IMR-90 (cell line): Measurements from ENCODE around the gene SMAD7. TPM values are rescaled to one million over a fixed set of nuclear protein-coding genes. Genes with fewer than 3 reads are reported as not detected.
A peak's percentile ranks its signal among the peaks of the same experiment; 100 is the strongest.

ENCODE experiments used
- ATAC-seq: fragments of 200-7000 bp; cut with Tn5 transposase; 2 replicates; pipeline ENCODE4 v1.9.1; 2020; ENCODE audit warnings: low read depth, mild to moderate bottlenecking, moderate library complexity
- BruUV-seq: library from RNA; stranded (reverse); fragments of 400-500 nt; replicated peaks from 2 replicates; lab custom pipeline; 2021; lab: Mats Ljungman, UMichigan
- CTCF ChIA-PET: fragments of 300-600 bp; formaldehyde crosslinking; extraction: SDS; loops from one replicate; lab custom pipeline; 2021; ENCODE audit warnings: antibody characterized with exemption; lab: Yijun Ruan, JAX
- POLR2A ChIA-PET: fragments of 300-600 bp; sonication (Branson Sonifier 250); formaldehyde crosslinking; loops from one replicate; lab custom pipeline; 2022; ENCODE audit warnings: antibody characterized with exemption; ENCODE audit not compliant: unreplicated experiment; lab: Charles Lee
- DNase-seq: peaks from one replicate; pipeline ENCODE4 v3.0.0; 2013
- H2AFZ ChIP-seq: replicated peaks from 2 replicates; pipeline ENCODE3; 2013; ENCODE audit warnings: low read length, mild to moderate bottlenecking; ENCODE audit not compliant: poor library complexity
- H2AK5ac ChIP-seq: 2 replicates; pipeline ENCODE4 v1.6.1; 2013; ENCODE audit warnings: low read depth, low read length, inconsistent platforms
- H2AK9ac ChIP-seq: replicated peaks from 2 replicates; pipeline ENCODE3; 2013; ENCODE audit warnings: mild to moderate bottlenecking, low read depth, low read length, moderate library complexity; ENCODE audit not compliant: poor library complexity
- H2BK120ac ChIP-seq: 2 replicates; pipeline ENCODE4 v1.6.1; 2013; ENCODE audit warnings: low read depth, low read length, inconsistent platforms
- H2BK15ac ChIP-seq: 3 replicates; pipeline ENCODE4 v1.6.1; 2013; ENCODE audit warnings: low read depth, low read length, inconsistent platforms
- H2BK20ac ChIP-seq: 2 replicates; pipeline ENCODE4 v1.6.1; 2013; ENCODE audit warnings: low read depth, mild to moderate bottlenecking, inconsistent platforms, low read length, moderate library complexity
- H2BK5ac ChIP-seq: 2 replicates; pipeline ENCODE4 v1.6.1; 2013; ENCODE audit warnings: mild to moderate bottlenecking, low read depth, low read length, inconsistent platforms; ENCODE audit not compliant: poor library complexity, severe bottlenecking
- H3K14ac ChIP-seq: replicated peaks from 2 replicates; pipeline ENCODE4 v1.6.1; 2013; ENCODE audit warnings: low read depth, low read length, inconsistent platforms
- H3K18ac ChIP-seq: 2 replicates; pipeline ENCODE4 v1.6.1; 2013; ENCODE audit warnings: low read depth, low read length, control low read depth
- H3K23ac ChIP-seq: 2 replicates; pipeline ENCODE4 v1.6.1; 2013; ENCODE audit warnings: low read depth, low read length, inconsistent platforms
- H3K27ac ChIP-seq: 2 replicates; pipeline ENCODE4 v1.5.1; 2013; ENCODE audit warnings: mild to moderate bottlenecking, control low read depth, low read length; ENCODE audit not compliant: insufficient read depth
- H3K27me3 ChIP-seq: 2 replicates; pipeline ENCODE4 v1.6.1; 2013; ENCODE audit warnings: low read length; ENCODE audit not compliant: control insufficient read depth, insufficient read depth
- H3K36me3 ChIP-seq: 2 replicates; pipeline ENCODE4 v1.6.1; 2013; ENCODE audit warnings: low read length, mixed read lengths; ENCODE audit not compliant: control insufficient read depth, insufficient read depth
- H3K4ac ChIP-seq: 2 replicates; pipeline ENCODE4 v1.6.1; 2013; ENCODE audit warnings: low read depth, low read length, inconsistent platforms
- H3K4me1 ChIP-seq: 2 replicates; pipeline ENCODE4 v1.6.1; 2013; ENCODE audit warnings: low read length, mixed read lengths; ENCODE audit not compliant: control insufficient read depth, insufficient read depth
- H3K4me2 ChIP-seq: 2 replicates; pipeline ENCODE4 v1.6.1; 2013; ENCODE audit warnings: low read depth, mild to moderate bottlenecking, control low read depth, low read length, moderate library complexity
- H3K4me3 ChIP-seq: 2 replicates; pipeline ENCODE4 v1.5.1; 2013; ENCODE audit warnings: low read depth, mild to moderate bottlenecking, control low read depth, low read length, moderate library complexity; ENCODE audit not compliant: insufficient read depth
- H3K56ac ChIP-seq: 2 replicates; pipeline ENCODE4 v1.6.1; 2013; ENCODE audit warnings: low read length, inconsistent platforms; ENCODE audit not compliant: insufficient read depth; ENCODE audit errors: extremely low read depth
- H3K79me1 ChIP-seq, 2 experiments: 2 replicates each; pipeline ENCODE4 v1.6.1; 2013; ENCODE audit warnings: low read length in 2 of 2, inconsistent platforms in 1 of 2, low read depth in 1 of 2
- H3K9ac ChIP-seq: 2 replicates; pipeline ENCODE4 v1.6.1; 2013; ENCODE audit warnings: low read depth, low read length, control low read depth
- H3K9me1 ChIP-seq: 2 replicates; pipeline ENCODE4 v1.6.1; 2013; ENCODE audit warnings: low read length, inconsistent platforms; ENCODE audit not compliant: insufficient read depth
- H3K9me3 ChIP-seq: 2 replicates; pipeline ENCODE4 v1.6.1; 2013; ENCODE audit warnings: low read length; ENCODE audit not compliant: control insufficient read depth, insufficient read depth
- H4K20me1 ChIP-seq: 2 replicates; pipeline ENCODE4 v1.6.1; 2013; ENCODE audit warnings: low read length, inconsistent platforms; ENCODE audit not compliant: insufficient read depth
- H4K5ac ChIP-seq: 2 replicates; pipeline ENCODE4 v1.6.1; 2013; ENCODE audit warnings: mild to moderate bottlenecking, low read depth, low read length, control low read depth
- H4K8ac ChIP-seq, 2 experiments: 2 replicates each; pipeline ENCODE4 v1.6.1; 2013; ENCODE audit warnings: low read depth in 2 of 2, low read length in 2 of 2, control low read depth in 1 of 2, inconsistent platforms in 1 of 2
- H4K91ac ChIP-seq: 2 replicates; pipeline ENCODE4 v1.6.1; 2013; ENCODE audit warnings: low read depth, low read length, inconsistent platforms; ENCODE audit not compliant: insufficient read depth
- BHLHE40 ChIP-seq: fragments of 150-350 bp; IDR thresholded peaks from 2 replicates; pipeline ENCODE4 v1.6.1; 2016; ENCODE audit warnings: mild to moderate bottlenecking, low read depth, low read length
- CTCF ChIP-seq: conservative IDR thresholded peaks from 2 replicates; pipeline ENCODE4 v1.5.1; 2012; ENCODE audit warnings: mild to moderate bottlenecking, low read depth, low read length, improper control_type of control experiment
- MAZ ChIP-seq: IDR thresholded peaks from 2 replicates; pipeline ENCODE4 v1.6.1; 2012; ENCODE audit warnings: low read depth, mild to moderate bottlenecking, low read length, improper control_type of control experiment, moderate library complexity, borderline replicate concordance
- MXI1 ChIP-seq: IDR thresholded peaks from 2 replicates; pipeline ENCODE4 v1.6.1; 2012; ENCODE audit warnings: low read depth, mild to moderate bottlenecking, low read length, moderate library complexity, borderline replicate concordance
- POLR2A ChIP-seq: IDR thresholded peaks from 2 replicates; pipeline ENCODE4 v1.6.1; 2012; ENCODE audit warnings: mild to moderate bottlenecking, low read depth, low read length
- RFX5 ChIP-seq: IDR thresholded peaks from 2 replicates; pipeline ENCODE4 v1.8.0; 2012; ENCODE audit warnings: low read depth, mild to moderate bottlenecking, low read length, moderate library complexity
- SMC3 ChIP-seq: fragments of 150-350 bp; IDR thresholded peaks from 2 replicates; pipeline ENCODE4 v1.6.1; 2016; ENCODE audit warnings: low read depth, mild to moderate bottlenecking, antibody characterized with exemption, low read length, moderate library complexity
- WGBS, 2 experiments: methylation state at CpG; one replicate each; pipeline versions ENCODE4 v1.1.5 to v1.1.7; 2013; ENCODE audit warnings: missing lambda C conversion rate in 2 of 2; ENCODE audit not compliant: insufficient read length in 1 of 2; ENCODE audit errors: extremely low coverage in 2 of 2; 5-methylcytosine and 5-hydroxymethylcytosine counted together
- dilution Hi-C: fragments of 300-500 bp; cut with HindIII; formaldehyde crosslinking; loops from one replicate; pipeline ENCODE4 v1.14.3; 2018; ENCODE audit warnings: low sequenced_read_pairs; ENCODE audit not compliant: unreplicated experiment
- in situ Hi-C: fragments of 300-500 bp; cut with MboI; formaldehyde crosslinking; loops from 3 replicates; pipeline ENCODE4 v1.14.3; 2019; ENCODE audit warnings: low sequenced_read_pairs, inconsistent platforms, mixed read lengths
- intact Hi-C: fragments of 100-400 bp; cut with micrococcal nuclease; formaldehyde crosslinking; loops from 2 replicates; pipeline ENCODE4 v1.10.0; 2022
- polyA plus RNA-seq, 3 experiments: library from polyadenylated mRNA; depleted of rRNA; stranded (reverse); fragments of >200 nt; gene quantifications; 2 replicates each; pipeline ENCODE4 v1.2.3, GENCODE V29; 2012; ENCODE audit warnings: low replicate concordance in 1 of 3
- total RNA-seq: library from RNA; depleted of rRNA; stranded (reverse); fragments of >200 nt; gene quantifications from 2 replicates; pipeline ENCODE4 v1.2.3, GENCODE V29; 2012

SMAD7 gene
- total and polyA plus RNA-seq, 2 of the 4 experiments (the other 2 are of a cell fraction): 15.8 to 17.6 TPM

- H2BK15ac ChIP-seq: peak overlapping the region; percentile 84
- H3K4me2 ChIP-seq: peak overlapping the region; percentile 61
- BruUV-seq: no TSS peak
- peak overlapping the region; percentile 88 for H4K91ac ChIP-seq
- H3K27ac ChIP-seq: peak overlapping the region; percentile 34
- no peaks in the 10 kb centered on the region for H3K9me3 ChIP-seq
- peaks cover 54% of the 10 kb centered on the region for H3K9me1 ChIP-seq
- POLR2A ChIA-PET: no interaction called here
- CTCF ChIA-PET: no interaction called here
- H2AK9ac ChIP-seq: peak overlapping the region; percentile 85
- no peak overlapping the region for H3K4me3 ChIP-seq
- no peaks in the 10 kb centered on the region for H3K27me3 ChIP-seq
- H4K20me1 ChIP-seq: peaks cover 94% of the 10 kb centered on the region
- peak overlapping the region in 1 of 2 experiments; percentile 92; a peak in 2 of 4 replicates for H4K8ac ChIP-seq
- ATAC-seq (no peak; the same call in 1 of the 2 replicates), DNase-seq (no peak)
- H3K4me1 ChIP-seq: peaks cover 61% of the 10 kb centered on the region
- dilution Hi-C loops (no loop called here), in situ Hi-C loops (loop anchor here (25.0 kb wide), 1 partner anchor 396 kb away; the partner anchor contains the start of gene CTIF), intact Hi-C loops (no loop called here)
- H4K5ac ChIP-seq: no peak overlapping the region
- H3K23ac ChIP-seq: peak overlapping the region; percentile 88
- H3K56ac ChIP-seq: 0 out of 2 replicates have a peak overlapping the region, but pooled peaks have one; percentile 20
- H3K4ac ChIP-seq: peak overlapping the region; percentile 82
- WGBS, 2 experiments: no CpG with 5 or more reads among the region's 10 CpGs
- H2AFZ ChIP-seq: peak overlapping the region; percentile 53
- TF ChIP-seq CTCF (no peak), RFX5 (no peak), MXI1 (no peak), MAZ (no peak), BHLHE40 (no peak), POLR2A (no peak), SMC3 (no peak)
- peak overlapping the region; percentile 40; the same call in 1 of the 2 replicates for H3K9ac ChIP-seq
- H2BK120ac ChIP-seq: peak overlapping the region; percentile 91
- H3K79me1 ChIP-seq: peaks cover 2 to 95% of the 10 kb centered on the region in 2 experiments; a peak in 3 of 4 replicates
- H3K36me3 ChIP-seq: peaks cover 12% of the 10 kb centered on the region
- peak overlapping the region; percentile 17; the same call in 1 of the 2 replicates for H3K18ac ChIP-seq
- H3K14ac ChIP-seq: peak overlapping the region; percentile 45
- peak overlapping the region; percentile 29 for H2BK20ac ChIP-seq
- peak overlapping the region; percentile 56 for H2BK5ac ChIP-seq
- H2AK5ac ChIP-seq: peak overlapping the region; percentile 82
Observed at GRCh38 chr18:48932822-48933510, 17.8 kb downstream of the SMAD7 start.
